Activated T-cell treated with anti-CD3 and anti-CD28 coated beads, Interleukin-2, amount 50 U/mL, for 24 hours (primary cell): ENCODE measurements around the gene MOCOS.
"Not testable (repeated sequence)": the region's sequence is repeated elsewhere in the genome, so short reads cannot be mapped to it uniquely, and the experiment has no call there.

Experiments
- DNase-seq: peaks from one replicate; pipeline ENCODE4 v3.0.0-alpha.2; 2020
- H3K27ac Mint-ChIP-seq: 2 replicates; pipeline ENCODE4 v1.8.0; 2020; ENCODE audit warnings: mild to moderate bottlenecking, mixed read lengths
- H3K27me3 Mint-ChIP-seq: 2 replicates; pipeline ENCODE4 v1.8.0; 2020; ENCODE audit warnings: mixed read lengths
- H3K36me3 Mint-ChIP-seq: 2 replicates; pipeline ENCODE4 v1.8.0; 2020; ENCODE audit warnings: low read depth, mixed read lengths
- H3K4me1 Mint-ChIP-seq: 2 replicates; pipeline ENCODE4 v1.8.0; 2020; ENCODE audit warnings: low read depth, mixed read lengths
- H3K4me3 Mint-ChIP-seq: 2 replicates; pipeline ENCODE4 v1.8.0; 2020; ENCODE audit warnings: mild to moderate bottlenecking, moderate library complexity, mixed read lengths
- H3K9me3 Mint-ChIP-seq: 2 replicates; pipeline ENCODE4 v1.8.0; 2020; ENCODE audit warnings: mixed read lengths

Gene MOCOS

DNA sequence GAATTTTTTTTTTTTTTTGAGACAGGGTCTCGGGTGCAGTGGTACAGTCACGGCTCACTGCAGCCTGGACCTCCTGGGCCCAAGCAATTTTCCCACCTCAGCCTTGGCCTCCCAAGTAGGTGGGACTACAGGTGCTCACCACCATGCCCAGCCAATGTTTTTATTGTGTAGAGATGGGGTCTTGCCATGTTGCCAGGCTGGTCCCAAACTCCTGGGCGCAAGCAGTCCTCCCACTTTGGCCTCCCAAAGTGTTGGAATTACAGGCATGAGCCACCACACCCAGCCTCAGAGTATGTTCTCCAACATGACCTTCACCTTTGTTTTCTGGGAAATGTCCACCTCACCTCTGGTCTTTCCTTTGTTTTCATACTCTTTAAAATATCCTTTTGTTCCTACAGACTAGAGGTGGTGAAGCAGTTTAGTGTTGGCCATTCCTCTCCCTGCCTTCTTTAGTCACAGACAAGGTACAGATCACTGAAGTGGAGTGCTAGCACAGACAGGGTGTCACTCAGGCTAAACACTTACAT, 19.5 kb upstream of the MOCOS start:
- DNase-seq, result no peak
- no peaks in the 10 kb centered on the region for H3K27me3 Mint-ChIP-seq

DNA sequence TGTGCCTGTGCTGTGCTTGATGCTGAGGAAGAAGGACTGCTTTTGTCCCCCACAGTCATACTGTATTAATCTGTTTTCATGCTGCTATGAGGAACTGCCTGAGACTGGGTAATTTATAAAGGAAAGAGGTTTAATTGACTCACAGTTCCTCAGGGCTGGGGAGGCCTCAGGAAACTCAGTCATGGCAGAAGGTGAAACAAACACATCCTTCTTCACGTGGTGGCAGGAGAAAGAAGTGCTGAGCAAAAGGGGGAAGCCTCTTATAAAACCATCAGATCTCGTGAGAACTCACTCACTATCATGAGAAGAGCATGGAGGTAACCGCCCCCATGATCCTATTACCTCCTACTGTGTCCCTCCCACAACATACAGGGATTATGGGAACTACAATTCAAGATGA, 19.0 kb upstream of the MOCOS start:
- H3K4me1 Mint-ChIP-seq, H3K27me3 Mint-ChIP-seq, H3K9me3 Mint-ChIP-seq, DNase-seq, H3K4me3 Mint-ChIP-seq: not testable (repeated sequence)
- peaks cover 89% of the 10 kb centered on the region for H3K36me3 Mint-ChIP-seq
- H3K27ac Mint-ChIP-seq, result peak overlapping the region; percentile 86

More for the DNA sequence above, 19.5 kb upstream of the MOCOS start:
- Mint-ChIP-seq H3K4me3 (no peak overlapping the region), H3K27ac (peak overlapping the region; percentile 86), H3K9me3 (no peaks in the 10 kb centered on the region), H3K36me3 (peaks cover 89% of the 10 kb centered on the region), H3K4me1 (peaks cover 8% of the 10 kb centered on the region)

DNA sequence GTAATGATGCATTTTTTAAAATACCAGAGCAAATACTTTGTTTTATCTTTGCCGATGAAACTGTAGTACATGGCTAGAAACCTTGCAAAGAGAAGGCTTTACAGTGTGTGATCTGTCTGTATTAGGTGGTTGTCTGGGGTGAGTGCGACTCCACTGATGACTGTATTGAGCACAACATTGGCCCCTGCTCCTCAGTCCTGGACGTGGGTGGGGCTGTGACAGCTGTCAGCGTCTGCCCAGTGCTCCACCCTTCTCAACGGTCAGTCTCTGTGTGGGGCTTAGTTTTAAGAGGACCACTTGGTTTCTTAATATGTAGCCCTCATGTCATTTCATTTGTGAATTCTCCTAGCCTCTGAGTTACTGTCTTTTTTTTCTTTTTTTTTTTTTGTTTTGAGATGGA, 17.4 kb upstream of the MOCOS start:
- Mint-ChIP-seq H3K36me3 (peaks cover 88% of the 10 kb centered on the region), H3K4me1 (peaks cover 5% of the 10 kb centered on the region)

DNA sequence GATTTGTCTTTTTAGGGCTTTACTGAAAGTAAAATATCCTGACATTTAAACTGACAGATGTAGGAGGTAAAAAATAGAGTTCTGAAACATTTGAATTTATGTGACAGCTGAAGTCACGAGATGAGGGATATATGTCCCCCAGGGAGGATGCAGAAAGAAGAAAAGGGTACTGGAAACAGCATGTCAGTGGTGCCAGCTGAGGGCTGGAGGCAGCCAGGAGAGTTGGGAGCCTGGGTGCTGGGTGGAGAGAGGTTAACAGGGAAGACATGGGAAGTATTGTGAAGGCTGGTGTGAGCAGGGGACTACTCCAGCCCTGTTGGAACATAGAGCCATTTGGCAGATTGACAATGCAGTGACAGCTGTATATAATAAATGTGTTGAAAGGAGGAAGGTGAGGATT, 11.8 kb upstream of the MOCOS start:
- peaks cover 4% of the 10 kb centered on the region for H3K4me1 Mint-ChIP-seq
- peaks cover 77% of the 10 kb centered on the region for H3K36me3 Mint-ChIP-seq
- H3K9me3 Mint-ChIP-seq, result no peaks in the 10 kb centered on the region
- no peaks in the 10 kb centered on the region for H3K27me3 Mint-ChIP-seq
- DNase-seq, result no peak
- no peak overlapping the region for H3K4me3 Mint-ChIP-seq
- peak overlapping the region; percentile 59 for H3K27ac Mint-ChIP-seq

More for the DNA sequence above, 17.4 kb upstream of the MOCOS start:
- DNase-seq, result no peak
- H3K27ac Mint-ChIP-seq, result no peak overlapping the region
- no peaks in the 10 kb centered on the region for H3K9me3 Mint-ChIP-seq
- H3K27me3 Mint-ChIP-seq, result no peaks in the 10 kb centered on the region
- no peak overlapping the region for H3K4me3 Mint-ChIP-seq

DNA sequence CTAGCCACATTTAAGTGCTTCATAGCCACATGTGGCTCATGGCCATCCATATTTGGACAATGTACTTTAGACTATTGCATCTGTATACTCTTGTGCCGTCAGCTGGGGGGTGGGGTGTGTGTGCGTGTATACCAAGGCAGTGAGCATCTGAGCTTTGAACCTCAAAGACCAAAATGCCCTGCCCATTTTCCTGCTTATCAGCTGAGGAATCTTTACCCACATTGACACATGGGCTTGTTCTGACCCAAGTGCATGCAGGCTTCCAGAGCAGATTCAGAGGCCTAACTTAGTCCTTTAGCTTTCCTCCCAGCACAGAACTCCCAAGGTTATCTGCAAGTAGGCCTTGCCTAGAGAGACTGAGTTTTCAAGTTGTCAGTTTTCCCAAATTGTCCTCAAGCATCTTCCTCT, 11.1 kb upstream of the MOCOS start:
- Mint-ChIP-seq H3K4me1 (peaks cover 4% of the 10 kb centered on the region), H3K27me3 (no peaks in the 10 kb centered on the region), H3K36me3 (peaks cover 70% of the 10 kb centered on the region), H3K4me3 (no peak overlapping the region), H3K9me3 (no peaks in the 10 kb centered on the region), H3K27ac (no peak overlapping the region)
- no peak for DNase-seq

DNA sequence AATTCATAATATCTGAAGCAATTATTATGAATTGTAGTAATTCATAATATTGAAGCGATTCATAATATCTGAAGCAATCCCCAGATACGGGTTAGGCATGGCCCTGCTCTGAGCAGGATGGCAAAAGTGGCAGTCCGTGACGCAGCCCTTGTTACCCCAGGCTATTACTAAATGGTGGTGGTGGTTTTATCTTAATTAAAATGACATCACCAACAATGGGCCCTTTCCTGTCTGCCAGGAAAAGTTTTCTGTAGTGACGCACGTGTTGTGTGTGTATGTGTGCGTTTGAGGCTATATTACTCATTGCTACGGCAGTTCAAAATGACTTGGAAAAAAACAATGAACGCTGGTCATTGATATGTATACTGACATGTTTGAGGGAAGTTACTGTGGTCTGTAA, 10.6 kb upstream of the MOCOS start:
- Mint-ChIP-seq H3K27ac (no peak overlapping the region), H3K27me3 (no peaks in the 10 kb centered on the region), H3K36me3 (peaks cover 65% of the 10 kb centered on the region), H3K4me3 (no peak overlapping the region), H3K9me3 (no peaks in the 10 kb centered on the region), H3K4me1 (peaks cover 4% of the 10 kb centered on the region)
- no peak for DNase-seq

DNA sequence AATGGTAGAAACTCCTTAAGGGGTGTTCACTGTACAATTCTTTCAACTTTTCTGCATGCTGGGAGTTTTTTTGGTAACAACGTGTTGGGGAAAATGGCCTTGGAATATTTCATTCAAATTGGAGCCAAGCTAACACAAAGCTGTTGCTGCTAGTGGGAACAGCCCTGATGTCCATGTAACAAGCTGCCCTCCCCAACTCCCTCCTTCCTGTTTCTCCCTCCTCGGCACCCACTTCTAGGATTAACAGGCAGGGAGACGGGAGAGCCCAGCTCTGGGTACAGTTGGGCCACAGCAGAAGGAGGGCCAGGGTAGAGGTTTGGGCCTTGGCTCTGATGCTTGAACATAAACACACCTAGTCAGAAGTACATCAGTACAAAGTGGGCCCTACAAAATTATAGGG, 9.4 kb upstream of the MOCOS start:
- Mint-ChIP-seq H3K27ac (no peak overlapping the region), H3K36me3 (peaks cover 54% of the 10 kb centered on the region), H3K9me3 (no peaks in the 10 kb centered on the region), H3K4me3 (no peak overlapping the region), H3K4me1 (peaks cover 4% of the 10 kb centered on the region), H3K27me3 (no peaks in the 10 kb centered on the region)
- no peak for DNase-seq

DNA sequence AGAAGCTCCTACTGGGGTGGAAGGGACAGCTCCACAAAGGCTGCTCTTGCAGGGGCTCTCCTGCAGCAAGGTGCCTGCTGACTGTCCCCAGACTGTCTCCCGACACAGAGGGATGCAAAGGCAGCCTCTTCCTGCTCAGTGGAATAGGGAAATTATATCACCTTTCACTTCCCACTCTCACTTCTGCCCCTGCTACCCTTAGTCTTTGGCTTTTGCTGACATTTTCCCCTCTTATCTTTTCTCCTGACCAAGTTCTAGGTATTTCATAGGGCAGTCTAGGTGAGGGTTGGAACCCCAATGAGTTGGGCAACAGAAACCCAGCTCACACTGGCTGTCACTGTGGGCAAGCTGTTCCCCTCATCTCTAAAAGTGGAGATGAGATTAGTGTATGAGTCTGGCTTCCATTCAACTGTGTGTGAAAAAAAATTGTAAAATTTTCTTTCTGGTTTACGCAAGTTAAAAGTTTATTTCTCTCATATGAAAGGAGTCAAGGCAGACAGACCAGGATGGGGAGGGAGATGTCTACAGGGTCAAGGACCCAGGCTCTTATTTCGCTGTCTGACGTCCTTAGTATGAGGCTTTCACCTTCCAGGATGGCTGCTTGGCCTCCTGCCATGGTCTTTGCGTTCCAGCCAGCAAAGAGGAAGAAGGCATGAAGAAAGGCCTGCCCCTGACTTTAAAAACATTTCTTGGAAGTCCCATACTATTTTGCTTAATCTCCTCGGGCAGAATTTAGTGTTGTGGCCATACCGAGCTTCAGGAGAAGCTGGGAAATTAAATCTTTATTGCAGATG, 7.5 kb upstream of the MOCOS start:
- H3K27ac Mint-ChIP-seq, result peak overlapping the region; percentile 60
- H3K4me1 Mint-ChIP-seq, result peaks cover 4% of the 10 kb centered on the region
- H3K4me3 Mint-ChIP-seq, result no peak overlapping the region
- H3K27me3 Mint-ChIP-seq, result no peaks in the 10 kb centered on the region
- DNase-seq, result no peak
- H3K9me3 Mint-ChIP-seq, result no peaks in the 10 kb centered on the region
- H3K36me3 Mint-ChIP-seq, result peaks cover 37% of the 10 kb centered on the region

DNA sequence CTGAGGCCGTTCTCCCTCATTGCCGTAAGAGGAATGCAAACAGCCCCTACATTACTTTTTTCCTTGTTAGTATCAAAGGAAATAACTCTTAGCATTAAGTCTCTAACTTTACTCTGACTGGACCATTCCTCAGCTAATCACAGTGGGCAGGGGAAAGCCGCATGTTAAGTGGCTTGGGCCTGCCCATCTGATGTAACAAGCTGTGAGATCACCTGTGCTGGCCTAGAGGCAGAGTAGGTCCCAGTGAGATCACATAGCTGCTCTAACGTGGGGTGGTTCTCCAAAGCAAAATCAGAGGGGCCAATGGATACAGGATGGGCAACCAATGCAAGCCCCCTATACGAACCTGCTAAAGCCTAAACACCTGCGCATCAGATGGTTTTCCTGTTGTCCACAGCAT, 5.9 kb upstream of the MOCOS start:
- Mint-ChIP-seq H3K4me3 (no peak overlapping the region), H3K4me1 (peaks cover 3% of the 10 kb centered on the region), H3K27me3 (peaks cover 8% of the 10 kb centered on the region), H3K36me3 (peaks cover 20% of the 10 kb centered on the region), H3K27ac (no peak overlapping the region), H3K9me3 (no peaks in the 10 kb centered on the region)
- no peak for DNase-seq

DNA sequence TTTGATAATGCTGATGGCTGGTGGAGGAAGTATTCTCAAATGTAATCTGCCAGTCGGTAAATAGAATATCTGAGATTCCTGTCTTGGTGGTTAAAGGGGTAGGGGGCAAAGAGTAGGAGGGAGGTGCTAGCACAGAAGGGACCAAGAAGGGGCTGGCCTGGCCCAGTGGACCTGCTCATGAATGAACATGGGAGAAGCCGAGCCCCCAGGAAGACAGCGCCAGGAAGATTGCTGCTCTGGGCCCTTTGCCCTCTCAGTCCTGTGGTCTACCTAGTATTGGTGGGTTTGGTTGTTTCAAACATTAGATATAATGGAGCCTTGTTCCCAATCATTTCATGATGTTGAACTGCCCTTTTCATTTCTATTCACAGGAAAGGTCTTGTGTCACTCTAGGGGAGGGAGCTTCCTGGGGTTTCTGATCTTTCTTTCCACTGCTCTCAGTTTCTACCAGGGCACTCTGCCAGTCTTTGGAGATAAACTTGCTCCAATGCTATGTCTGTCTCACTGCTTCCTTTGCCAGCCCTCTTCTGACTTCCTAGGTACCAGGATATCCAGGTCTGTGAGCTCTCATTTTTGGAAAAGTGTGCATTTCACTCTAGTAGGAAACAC, 5.3 kb upstream of the MOCOS start:
- Mint-ChIP-seq H3K27me3 (peaks cover 9% of the 10 kb centered on the region), H3K27ac (no peak overlapping the region), H3K9me3 (no peaks in the 10 kb centered on the region), H3K4me3 (no peak overlapping the region), H3K36me3 (peaks cover 15% of the 10 kb centered on the region), H3K4me1 (peaks cover 5% of the 10 kb centered on the region)
- DNase-seq, result no peak

DNA sequence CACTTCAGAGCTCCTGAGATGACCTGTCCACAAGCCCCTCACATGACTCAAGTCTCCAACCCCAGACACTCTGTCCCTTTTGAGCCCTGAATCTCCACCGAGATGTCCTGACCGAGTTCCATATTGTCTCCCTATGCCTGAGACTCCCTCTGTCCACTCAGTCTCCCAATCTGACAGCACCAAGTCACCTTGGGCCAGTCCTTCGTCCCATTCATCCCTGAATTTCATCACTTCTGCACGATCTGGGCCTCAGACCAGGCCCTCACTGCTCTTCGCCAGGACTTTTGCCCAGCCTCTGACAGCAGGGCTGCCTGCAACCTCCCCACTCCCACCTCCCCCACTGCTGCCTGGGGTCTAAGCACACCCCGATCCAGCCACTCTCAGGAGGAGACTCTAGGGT, 4.3 kb upstream of the MOCOS start:
- Mint-ChIP-seq H3K4me1 (peaks cover 9% of the 10 kb centered on the region), H3K9me3 (no peaks in the 10 kb centered on the region), H3K4me3 (no peak overlapping the region), H3K27ac (no peak overlapping the region), H3K36me3 (peaks cover 7% of the 10 kb centered on the region), H3K27me3 (peaks cover 13% of the 10 kb centered on the region)
- DNase-seq, result no peak

DNA sequence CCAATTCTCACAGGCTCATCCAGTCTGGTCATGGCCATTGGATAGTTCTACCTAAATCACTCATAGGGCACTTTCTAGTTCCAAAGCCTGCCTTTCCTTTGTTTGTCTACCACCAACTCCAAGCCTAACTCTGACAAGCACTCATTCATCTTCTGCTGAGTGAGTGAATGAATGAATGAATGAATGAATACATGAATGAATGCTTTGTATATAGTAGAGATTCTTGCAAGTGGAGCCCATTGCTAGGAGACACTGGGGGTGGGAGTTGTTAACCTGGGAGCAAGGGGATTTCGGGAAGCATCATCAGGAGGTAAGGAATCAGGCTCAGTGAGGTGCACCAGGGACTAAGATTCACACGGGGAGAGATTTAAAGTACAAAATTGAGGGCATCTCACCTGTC, 3.3 kb upstream of the MOCOS start:
- no peak overlapping the region for H3K27ac Mint-ChIP-seq
- peaks cover 23% of the 10 kb centered on the region for H3K27me3 Mint-ChIP-seq
- no peaks in the 10 kb centered on the region for H3K36me3 Mint-ChIP-seq
- H3K4me1 Mint-ChIP-seq, result peaks cover 15% of the 10 kb centered on the region
- no peaks in the 10 kb centered on the region for H3K9me3 Mint-ChIP-seq
- DNase-seq, result no peak
- H3K4me3 Mint-ChIP-seq, result no peak overlapping the region

DNA sequence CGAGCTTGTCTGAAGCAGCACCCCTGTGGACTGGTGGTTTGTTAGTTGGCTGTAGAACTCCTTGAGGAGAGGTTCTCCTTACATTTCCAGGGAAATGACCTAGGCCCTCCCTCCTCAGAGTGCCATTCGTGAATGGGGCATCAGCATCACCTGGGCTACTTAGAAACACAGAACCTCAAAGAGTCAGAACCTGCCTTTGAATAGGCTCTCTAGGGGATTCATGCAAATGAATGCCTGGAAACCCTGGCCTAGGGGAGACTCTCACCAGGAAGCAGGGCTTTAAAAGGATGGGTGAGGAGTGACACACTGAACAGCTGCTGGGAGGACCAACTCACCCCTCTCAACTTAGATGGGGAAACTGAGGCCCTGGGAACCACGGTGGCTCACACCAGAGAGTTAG, 2.1 kb upstream of the MOCOS start:
- Mint-ChIP-seq H3K27me3 (peaks cover 35% of the 10 kb centered on the region), H3K27ac (no peak overlapping the region), H3K4me3 (no peak overlapping the region), H3K9me3 (no peaks in the 10 kb centered on the region), H3K36me3 (no peaks in the 10 kb centered on the region), H3K4me1 (peaks cover 15% of the 10 kb centered on the region)
- no peak for DNase-seq

DNA sequence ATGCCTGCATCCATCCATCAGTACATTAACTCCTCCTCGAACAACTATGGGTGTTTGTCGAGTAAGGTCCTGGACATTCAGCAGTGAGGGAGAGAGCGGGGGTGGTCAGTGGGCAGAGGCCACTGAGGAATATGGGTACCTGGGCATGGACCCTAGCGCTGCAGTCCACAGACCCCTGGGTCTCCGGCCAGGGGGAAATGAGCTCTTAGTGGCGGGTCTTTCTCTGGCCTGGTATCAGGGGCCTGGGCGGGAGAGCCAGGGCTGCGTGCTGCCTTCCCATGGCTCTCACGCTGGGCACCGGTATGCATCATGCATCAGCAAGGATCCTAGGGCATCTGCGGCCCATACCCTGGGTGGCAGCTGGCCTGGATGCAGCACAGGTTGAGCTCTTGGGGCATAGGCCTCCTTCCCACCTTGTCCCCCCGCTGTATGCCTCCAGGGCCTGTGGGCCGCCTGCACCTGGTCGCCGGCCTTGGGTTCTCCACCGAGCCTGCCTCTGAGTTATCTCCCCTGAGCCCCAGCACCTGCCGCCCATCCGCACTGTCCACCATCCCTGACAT, 1.3 kb upstream of the MOCOS start:
- Mint-ChIP-seq H3K36me3 (no peaks in the 10 kb centered on the region), H3K27ac (no peak overlapping the region), H3K9me3 (no peaks in the 10 kb centered on the region), H3K4me3 (peak overlapping the region; percentile 78), H3K4me1 (peaks cover 15% of the 10 kb centered on the region), H3K27me3 (peaks cover 38% of the 10 kb centered on the region)
- no peak for DNase-seq
